ENCODE results near the gene ANKRD36. TPM values are rescaled to one million over a fixed set of nuclear protein-coding genes. Genes with fewer than 3 reads are reported as not detected.
"Not testable (repeated sequence)": the region's sequence is repeated elsewhere in the genome, so short reads cannot be mapped to it uniquely, and the experiment has no call there.

Gene ANKRD36
- 1.7 TPM for polyA plus RNA-seq (2012; ENCODE audit: insufficient read depth, insufficient read length, low read depth)

DNA sequence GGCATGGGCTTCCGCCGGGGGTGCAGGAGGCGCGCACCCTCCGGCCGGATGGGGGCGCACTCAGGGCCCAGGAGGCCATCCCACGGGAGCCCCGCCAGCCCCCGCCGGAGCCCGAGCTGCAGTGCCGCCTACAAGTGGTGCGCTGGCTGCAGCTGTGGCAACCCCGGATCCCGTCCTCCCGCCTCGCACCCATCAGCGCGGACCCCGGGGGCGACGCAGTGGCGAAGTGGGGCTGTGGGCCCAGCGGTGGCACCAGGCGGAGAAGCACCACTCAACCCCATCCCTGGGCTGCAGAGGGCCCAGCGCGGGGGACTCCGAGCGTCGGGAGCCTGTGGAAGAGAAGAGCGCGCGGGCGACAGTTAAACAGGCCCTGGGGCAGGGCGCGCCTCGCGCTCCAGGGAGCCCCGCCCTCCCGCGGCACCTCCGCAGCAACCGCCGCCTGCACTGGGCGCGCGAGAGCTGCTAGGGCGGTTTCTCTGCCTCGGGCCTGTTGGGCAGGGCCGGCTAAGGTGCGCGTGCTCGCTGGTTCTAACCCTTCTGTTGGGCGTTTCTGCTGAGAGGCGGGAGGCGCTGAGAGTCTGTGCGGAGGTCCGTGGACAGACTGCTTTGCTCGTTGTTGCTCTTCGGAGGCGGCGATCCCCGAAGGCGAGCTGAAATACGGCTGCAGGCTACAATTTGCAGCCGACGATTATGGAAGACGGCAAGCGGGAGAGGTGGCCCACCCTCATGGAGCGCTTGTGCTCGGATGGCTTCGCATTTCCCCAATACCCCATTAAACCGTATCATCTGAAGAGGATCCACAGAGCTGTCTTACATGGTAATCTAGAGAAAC, at the start of gene ANKRD36:
Gene ANKRD36 (plus strand): TSS at position 104 of the 832 bp plus-strand sequence. CDS start 587 bp downstream, at position 691.
- H3K4me3 ChIP-seq (ENCODE audit: low read depth, low read length): peak within 1 kb of the TSS; percentile 58

DNA sequence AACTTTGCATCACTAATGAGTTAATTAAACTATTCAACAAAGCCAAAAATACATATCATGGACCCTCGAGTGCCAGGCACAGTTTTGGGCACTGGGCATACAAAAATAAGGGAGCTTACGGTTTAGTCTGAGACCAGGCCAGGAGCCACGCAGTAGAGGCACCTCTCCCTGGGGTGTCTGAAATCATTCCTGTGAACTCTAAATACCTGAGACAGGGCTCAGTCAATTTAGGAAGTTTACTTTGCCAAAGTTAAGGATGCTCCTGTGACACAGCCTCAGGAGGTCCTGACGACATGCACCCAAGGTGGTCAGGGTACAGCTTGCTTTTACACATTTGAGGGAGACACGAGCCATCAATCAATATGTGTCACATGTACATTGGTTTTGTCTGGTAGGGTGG, 46.9 kb upstream of the ANKRD36 start:
- not testable (repeated sequence) for H3K36me3 ChIP-seq; H3K4me3 ChIP-seq (ENCODE audit: low read depth, low read length); DNase-seq; H3K27me3 ChIP-seq; H3K9me3 ChIP-seq; H3K4me1 ChIP-seq

More for the DNA sequence above, at the start of gene ANKRD36:
- H3K27me3 ChIP-seq, H3K9me3 ChIP-seq, H3K4me1 ChIP-seq, H3K36me3 ChIP-seq: not testable (repeated sequence)
- TF ChIP-seq, protein P1, sequence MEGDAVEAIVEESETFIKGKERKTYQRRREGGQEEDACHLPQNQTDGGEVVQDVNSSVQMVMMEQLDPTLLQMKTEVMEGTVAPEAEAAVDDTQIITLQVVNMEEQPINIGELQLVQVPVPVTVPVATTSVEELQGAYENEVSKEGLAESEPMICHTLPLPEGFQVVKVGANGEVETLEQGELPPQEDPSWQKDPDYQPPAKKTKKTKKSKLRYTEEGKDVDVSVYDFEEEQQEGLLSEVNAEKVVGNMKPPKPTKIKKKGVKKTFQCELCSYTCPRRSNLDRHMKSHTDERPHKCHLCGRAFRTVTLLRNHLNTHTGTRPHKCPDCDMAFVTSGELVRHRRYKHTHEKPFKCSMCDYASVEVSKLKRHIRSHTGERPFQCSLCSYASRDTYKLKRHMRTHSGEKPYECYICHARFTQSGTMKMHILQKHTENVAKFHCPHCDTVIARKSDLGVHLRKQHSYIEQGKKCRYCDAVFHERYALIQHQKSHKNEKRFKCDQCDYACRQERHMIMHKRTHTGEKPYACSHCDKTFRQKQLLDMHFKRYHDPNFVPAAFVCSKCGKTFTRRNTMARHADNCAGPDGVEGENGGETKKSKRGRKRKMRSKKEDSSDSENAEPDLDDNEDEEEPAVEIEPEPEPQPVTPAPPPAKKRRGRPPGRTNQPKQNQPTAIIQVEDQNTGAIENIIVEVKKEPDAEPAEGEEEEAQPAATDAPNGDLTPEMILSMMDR (IDR thresholded peaks at IDR 0.05; ENCODE audit: low read depth, low read length): peak; percentile 28; the same call in 1 of the 2 replicates
- DNase-seq: peak; percentile 82

DNA sequence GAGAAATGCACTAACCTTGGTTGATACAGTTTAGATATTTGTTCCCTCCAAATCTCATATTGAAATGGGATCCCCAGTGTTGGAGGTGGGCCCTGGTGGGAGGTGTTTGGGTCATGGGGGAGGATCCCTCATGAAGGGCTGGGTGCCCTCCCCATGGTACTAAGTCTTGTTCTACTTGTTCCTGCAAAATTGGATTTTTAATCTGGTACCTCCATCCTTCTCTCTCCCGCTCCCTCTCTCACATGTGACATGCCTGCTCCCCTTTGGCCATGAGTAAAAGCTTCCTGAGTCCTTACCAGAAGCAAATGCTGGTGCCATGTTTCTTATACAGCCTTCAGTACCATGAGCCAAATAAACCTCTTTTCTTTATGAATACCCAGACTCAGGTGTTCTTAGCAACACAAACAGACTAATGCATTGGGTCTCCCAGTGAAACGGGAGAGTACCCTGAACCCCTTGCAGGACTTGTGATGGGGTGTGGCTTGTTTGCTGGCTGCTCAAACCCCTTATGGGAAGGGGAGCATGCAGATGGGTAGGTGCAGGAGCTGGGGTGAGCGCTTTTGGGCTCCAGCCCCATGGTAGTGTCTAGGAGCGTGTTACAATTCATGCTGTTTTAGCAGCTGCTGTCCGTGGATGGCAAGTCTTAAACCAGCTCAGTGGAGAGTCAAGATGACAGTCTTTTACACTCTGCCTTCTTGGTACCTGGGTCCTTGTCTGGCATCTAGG, 45.5 kb upstream of the ANKRD36 start:
- Histone ChIP-seq H3K4me1 (no peaks in the 10 kb centered on the region), H3K4me3 (ENCODE audit: low read depth, low read length) (no peak overlapping the region), H3K27me3 (no peaks in the 10 kb centered on the region), H3K9me3 (no peaks in the 10 kb centered on the region), H3K36me3 (no peaks in the 10 kb centered on the region)
- DNase-seq: no peak
- TF ChIP-seq, protein P1 (IDR thresholded peaks at IDR 0.05; ENCODE audit: low read depth, low read length): no peak

DNA sequence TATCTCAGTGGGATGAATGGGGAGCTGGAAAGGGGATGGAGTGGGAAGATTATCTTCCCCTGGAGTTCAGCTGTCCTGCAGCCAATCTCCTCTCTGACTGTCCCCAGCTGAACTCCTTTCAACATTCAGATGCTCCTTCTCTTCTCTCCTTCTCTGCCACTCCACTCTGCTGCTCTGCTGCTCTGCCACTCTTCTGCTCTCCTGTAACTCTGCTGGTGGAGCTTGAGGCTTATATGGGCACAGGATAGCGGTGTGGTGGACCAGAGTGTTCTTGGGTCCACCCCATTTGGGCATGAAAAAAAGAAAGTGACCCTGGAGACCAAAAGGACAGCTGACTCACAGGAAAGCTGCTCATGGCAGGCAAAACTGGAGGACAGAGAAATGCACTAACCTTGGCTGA, 44.9 kb upstream of the ANKRD36 start:
- TF ChIP-seq, protein P1 (IDR thresholded peaks at IDR 0.05; ENCODE audit: low read depth, low read length): no peak
- Histone ChIP-seq H3K4me3 (ENCODE audit: low read depth, low read length) (no peak overlapping the region), H3K36me3 (no peaks in the 10 kb centered on the region), H3K27me3 (no peaks in the 10 kb centered on the region), H3K4me1 (no peaks in the 10 kb centered on the region), H3K9me3 (no peaks in the 10 kb centered on the region)
- no peak for DNase-seq

DNA sequence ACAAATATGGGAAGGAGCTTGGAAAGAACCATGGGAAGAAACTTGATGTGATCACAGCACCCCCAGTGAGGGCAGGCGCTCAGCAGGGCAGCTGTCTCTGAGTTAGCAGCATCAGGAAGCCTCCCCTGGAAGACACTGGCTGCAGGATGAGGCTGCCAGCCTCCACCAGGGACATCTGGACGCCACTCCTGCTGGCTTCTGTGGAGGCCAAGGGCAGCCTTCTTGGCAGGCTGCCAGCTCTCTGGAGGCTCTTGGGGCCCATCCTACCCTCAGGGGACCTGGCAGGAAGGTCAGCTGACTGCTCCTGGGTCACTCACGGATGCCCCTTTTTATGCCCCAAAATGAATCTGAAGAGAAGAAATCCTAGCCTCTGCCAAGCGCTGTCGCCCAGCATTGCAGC, 44.2 kb upstream of the ANKRD36 start:
- H3K4me1 ChIP-seq; H3K27me3 ChIP-seq; H3K9me3 ChIP-seq; H3K4me3 ChIP-seq (ENCODE audit: low read depth, low read length); H3K36me3 ChIP-seq: not testable (repeated sequence)
- peak; percentile 29 for DNase-seq

DNA sequence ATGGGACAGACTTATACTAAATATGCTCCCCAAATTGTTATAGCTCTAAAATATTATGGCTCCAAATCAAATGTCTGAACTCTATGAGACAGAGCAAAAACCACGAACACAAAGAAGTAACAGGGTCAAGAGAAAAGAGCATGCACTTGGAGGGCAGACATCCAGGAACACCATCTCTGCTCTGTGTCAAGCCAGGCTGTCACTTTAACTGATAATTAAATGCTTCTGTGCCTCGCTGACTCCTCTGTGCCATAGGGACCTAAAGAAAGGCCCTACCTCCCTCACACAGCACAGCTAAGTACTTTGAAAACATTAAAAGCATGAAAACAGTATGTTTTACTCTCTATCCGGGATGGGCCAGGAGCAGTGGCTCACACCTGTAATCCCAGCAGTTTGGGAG, 42.0 kb upstream of the ANKRD36 start:
- H3K36me3 ChIP-seq; DNase-seq; H3K27me3 ChIP-seq; H3K4me1 ChIP-seq; H3K9me3 ChIP-seq; H3K4me3 ChIP-seq (ENCODE audit: low read depth, low read length): not testable (repeated sequence)

DNA sequence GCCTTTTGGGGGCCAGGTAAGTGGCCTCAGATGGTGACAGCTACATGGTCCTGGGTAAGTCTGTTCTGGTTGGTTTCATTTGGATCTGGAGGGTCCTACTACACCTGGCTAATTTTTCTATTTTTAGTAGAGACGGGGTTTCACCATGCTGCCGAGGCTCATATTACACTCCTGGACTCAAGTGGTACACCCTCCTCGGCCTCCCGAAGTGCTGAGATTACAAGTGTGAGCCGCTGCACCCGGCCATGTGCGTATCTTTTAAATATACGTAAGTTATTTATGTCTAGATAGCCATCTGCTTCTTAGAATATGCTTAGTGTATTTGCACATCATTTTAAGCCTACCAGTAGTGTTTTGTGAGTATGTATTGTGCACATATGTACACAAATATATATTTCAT, 35.7 kb upstream of the ANKRD36 start:
- DNase-seq; H3K27me3 ChIP-seq; H3K4me3 ChIP-seq (ENCODE audit: low read depth, low read length); H3K4me1 ChIP-seq; H3K36me3 ChIP-seq; H3K9me3 ChIP-seq: not testable (repeated sequence)

DNA sequence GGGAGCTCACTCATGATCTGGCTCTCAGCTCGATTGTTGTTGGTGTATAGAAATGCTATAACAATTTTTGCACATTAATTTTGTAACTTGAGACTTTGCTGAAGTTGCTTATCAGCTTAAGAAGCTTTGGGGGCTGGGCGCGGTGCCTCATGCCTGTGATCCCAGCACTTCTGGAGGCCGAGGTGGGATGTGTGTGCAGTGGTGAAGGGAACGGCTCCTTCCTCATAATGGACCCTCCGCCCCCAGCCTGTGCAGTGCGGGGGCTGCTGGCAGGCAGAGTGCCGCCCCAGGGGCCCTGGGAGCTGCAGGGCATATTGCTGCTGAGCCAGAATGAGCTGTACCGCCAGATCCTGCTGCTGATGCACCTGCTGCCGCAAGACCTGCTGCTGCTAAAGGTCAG, 32.1 kb upstream of the ANKRD36 start:
- not testable (repeated sequence) for H3K9me3 ChIP-seq; DNase-seq; H3K36me3 ChIP-seq; H3K27me3 ChIP-seq; H3K4me1 ChIP-seq; H3K4me3 ChIP-seq (ENCODE audit: low read depth, low read length)

DNA sequence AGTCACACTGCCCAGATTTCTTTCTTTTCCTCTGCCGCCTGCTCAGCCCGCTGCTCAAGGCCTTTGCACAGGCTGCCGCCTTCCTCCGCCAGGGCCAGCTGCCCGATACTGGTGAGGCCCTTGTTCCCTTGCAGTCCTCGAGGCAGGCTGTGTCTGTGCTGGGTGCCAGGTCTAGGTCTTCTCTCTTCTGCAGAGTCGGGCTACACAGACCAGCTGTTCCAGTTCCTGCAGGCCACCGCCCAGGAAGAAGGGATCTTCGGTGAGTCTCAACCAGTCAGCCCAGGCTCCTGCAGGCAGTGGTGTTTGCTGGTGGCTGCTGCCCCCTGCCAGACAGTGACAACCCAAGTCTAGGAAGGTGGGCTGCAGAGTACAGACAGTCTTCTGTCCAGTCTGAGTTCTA, 30.7 kb upstream of the ANKRD36 start:
- not testable (repeated sequence) for H3K4me1 ChIP-seq; H3K4me3 ChIP-seq (ENCODE audit: low read depth, low read length); H3K27me3 ChIP-seq; H3K9me3 ChIP-seq; H3K36me3 ChIP-seq
- DNase-seq: peak; percentile 16

DNA sequence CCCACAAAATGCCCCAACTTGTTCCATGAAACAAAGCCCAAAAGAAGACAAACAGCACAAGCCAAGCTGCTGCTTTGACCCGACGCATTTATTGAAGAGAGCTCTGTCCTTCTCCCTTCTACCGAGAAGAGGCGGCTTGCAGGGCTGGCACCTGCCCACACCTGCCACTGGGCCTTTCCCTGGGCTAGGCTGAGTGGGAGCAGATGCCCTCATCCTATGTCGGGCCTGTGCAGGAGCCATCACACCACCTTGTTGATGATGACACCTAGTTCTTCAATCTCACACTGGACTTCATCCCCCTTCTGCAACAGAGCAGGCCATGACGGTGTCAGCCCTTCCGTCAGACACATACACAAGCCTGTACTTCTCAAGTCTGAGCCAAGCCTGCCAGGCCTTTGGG, 29.4 kb upstream of the ANKRD36 start:
- H3K4me3 ChIP-seq (ENCODE audit: low read depth, low read length); DNase-seq; H3K27me3 ChIP-seq; H3K4me1 ChIP-seq; H3K9me3 ChIP-seq; H3K36me3 ChIP-seq: not testable (repeated sequence)

DNA sequence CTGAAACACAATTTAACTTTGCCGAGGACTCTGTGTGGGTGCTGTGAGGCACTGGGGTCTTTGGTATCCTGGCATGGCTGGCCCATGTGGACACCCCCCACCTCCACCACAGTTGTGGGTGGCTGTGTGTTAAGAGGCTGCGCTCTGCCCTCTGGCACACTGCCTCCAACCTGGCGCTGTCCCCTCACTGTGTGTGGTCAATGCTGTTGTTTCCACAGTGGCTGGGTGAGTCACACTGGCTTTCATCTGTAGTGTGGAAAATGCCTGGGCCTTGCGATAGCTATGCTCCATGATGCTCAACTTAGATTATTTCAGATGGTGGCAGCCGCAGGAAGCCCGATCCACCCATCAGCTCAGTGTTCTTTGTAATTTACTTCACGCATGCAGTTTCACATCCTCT, 27.9 kb upstream of the ANKRD36 start:
- not testable (repeated sequence) for H3K36me3 ChIP-seq; H3K4me1 ChIP-seq; H3K27me3 ChIP-seq; H3K9me3 ChIP-seq; DNase-seq; H3K4me3 ChIP-seq (ENCODE audit: low read depth, low read length)

DNA sequence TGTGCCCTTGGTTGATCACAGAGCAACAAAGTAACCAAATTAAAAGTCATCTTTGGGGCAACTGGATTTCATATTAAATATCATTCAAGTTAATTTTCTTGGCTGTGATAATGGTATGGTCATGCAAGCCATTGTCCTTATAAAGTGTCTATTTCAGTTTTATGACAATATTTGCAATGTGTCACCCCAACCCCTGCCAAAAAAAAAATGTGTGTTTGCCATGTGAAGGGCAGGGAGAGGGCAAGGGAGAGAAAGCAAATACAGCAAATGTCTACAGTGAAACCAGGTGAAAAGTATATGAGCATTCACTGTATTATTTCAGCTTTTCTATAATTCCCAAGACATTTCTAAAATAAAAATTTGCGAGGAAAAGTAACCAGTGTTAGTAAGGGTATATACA, 24.2 kb upstream of the ANKRD36 start:
- not testable (repeated sequence) for H3K4me3 ChIP-seq (ENCODE audit: low read depth, low read length); H3K36me3 ChIP-seq; H3K4me1 ChIP-seq; H3K27me3 ChIP-seq; H3K9me3 ChIP-seq; DNase-seq
